ENCODE results near the gene CES1. TPM values are rescaled to one million over a fixed set of nuclear protein-coding genes. Genes with fewer than 3 reads are reported as not detected.

CES1 gene
- total and polyA plus RNA-seq, 9 donors: 1.5 to 114 (median 24.6) TPM

Other genes with a start within 250 kb of the CES1 start
- gene SLC6A2, start 177.1 kb downstream of the CES1 start, total RNA-seq: under 1 TPM in 4 of 7 donors, not detected in 3; 0.08 to 0.30 (median 0.19) TPM
- gene SLC6A2, start 177.1 kb downstream of the CES1 start, polyA plus RNA-seq: under 1 TPM; 0.20 to 0.36 TPM
- not detected for gene CES5A, start 42.3 kb upstream of the CES1 start, total RNA-seq
- not detected for gene CES5A, start 42.3 kb upstream of the CES1 start, polyA plus RNA-seq

Measured in ovary (tissue), 9 donors.